ENCODE measurements around the gene CSRP1. TPM values are rescaled to one million over a fixed set of nuclear protein-coding genes. Genes with fewer than 3 reads are reported as not detected.

Gene CSRP1
- total and polyA plus RNA-seq, 2 experiments from 2014 or later, result 5.8 to 29.9 TPM

DNA sequence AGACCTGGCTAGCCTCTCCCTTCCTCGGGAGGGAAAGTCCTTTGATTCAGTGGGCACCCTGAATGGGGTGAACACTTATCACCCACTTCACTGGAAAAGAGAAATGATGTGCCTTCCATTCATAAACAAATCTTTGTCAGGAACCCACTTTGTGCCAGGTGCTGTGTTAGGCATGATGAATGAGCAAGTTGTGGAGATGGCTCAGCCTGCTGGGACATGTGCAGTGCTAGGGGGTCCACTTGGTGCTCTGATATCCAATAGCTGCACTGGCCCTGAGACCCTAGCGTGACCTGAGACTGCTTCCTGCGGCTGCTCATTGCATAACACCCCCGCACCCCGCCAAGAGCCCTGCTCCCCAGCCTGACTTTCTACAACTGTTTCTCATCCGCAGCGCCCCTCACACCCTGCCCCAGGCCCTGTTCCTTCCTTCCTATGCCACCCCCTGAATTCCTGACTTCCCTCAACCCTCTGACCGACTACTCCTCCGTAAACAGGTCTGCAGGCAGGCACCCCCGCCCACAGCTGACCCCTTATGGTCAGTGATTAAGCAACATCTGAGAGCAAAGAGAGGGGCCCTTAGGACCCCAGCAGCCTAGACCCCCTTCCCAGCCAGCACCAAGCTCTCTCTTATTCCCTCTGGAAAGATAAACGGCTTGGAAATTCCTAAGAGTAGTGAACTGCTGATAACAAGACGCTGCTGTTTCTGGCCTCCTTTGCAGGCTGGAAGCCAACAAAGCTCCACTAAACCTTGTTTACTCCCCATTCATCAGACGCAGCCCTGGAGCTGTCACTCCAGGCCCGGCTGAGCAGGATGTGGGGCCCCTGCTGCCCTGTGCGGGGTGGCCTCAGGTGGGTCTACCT is 12.9 kb downstream of the CSRP1 start:
- TF ChIP-seq, protein P1, sequence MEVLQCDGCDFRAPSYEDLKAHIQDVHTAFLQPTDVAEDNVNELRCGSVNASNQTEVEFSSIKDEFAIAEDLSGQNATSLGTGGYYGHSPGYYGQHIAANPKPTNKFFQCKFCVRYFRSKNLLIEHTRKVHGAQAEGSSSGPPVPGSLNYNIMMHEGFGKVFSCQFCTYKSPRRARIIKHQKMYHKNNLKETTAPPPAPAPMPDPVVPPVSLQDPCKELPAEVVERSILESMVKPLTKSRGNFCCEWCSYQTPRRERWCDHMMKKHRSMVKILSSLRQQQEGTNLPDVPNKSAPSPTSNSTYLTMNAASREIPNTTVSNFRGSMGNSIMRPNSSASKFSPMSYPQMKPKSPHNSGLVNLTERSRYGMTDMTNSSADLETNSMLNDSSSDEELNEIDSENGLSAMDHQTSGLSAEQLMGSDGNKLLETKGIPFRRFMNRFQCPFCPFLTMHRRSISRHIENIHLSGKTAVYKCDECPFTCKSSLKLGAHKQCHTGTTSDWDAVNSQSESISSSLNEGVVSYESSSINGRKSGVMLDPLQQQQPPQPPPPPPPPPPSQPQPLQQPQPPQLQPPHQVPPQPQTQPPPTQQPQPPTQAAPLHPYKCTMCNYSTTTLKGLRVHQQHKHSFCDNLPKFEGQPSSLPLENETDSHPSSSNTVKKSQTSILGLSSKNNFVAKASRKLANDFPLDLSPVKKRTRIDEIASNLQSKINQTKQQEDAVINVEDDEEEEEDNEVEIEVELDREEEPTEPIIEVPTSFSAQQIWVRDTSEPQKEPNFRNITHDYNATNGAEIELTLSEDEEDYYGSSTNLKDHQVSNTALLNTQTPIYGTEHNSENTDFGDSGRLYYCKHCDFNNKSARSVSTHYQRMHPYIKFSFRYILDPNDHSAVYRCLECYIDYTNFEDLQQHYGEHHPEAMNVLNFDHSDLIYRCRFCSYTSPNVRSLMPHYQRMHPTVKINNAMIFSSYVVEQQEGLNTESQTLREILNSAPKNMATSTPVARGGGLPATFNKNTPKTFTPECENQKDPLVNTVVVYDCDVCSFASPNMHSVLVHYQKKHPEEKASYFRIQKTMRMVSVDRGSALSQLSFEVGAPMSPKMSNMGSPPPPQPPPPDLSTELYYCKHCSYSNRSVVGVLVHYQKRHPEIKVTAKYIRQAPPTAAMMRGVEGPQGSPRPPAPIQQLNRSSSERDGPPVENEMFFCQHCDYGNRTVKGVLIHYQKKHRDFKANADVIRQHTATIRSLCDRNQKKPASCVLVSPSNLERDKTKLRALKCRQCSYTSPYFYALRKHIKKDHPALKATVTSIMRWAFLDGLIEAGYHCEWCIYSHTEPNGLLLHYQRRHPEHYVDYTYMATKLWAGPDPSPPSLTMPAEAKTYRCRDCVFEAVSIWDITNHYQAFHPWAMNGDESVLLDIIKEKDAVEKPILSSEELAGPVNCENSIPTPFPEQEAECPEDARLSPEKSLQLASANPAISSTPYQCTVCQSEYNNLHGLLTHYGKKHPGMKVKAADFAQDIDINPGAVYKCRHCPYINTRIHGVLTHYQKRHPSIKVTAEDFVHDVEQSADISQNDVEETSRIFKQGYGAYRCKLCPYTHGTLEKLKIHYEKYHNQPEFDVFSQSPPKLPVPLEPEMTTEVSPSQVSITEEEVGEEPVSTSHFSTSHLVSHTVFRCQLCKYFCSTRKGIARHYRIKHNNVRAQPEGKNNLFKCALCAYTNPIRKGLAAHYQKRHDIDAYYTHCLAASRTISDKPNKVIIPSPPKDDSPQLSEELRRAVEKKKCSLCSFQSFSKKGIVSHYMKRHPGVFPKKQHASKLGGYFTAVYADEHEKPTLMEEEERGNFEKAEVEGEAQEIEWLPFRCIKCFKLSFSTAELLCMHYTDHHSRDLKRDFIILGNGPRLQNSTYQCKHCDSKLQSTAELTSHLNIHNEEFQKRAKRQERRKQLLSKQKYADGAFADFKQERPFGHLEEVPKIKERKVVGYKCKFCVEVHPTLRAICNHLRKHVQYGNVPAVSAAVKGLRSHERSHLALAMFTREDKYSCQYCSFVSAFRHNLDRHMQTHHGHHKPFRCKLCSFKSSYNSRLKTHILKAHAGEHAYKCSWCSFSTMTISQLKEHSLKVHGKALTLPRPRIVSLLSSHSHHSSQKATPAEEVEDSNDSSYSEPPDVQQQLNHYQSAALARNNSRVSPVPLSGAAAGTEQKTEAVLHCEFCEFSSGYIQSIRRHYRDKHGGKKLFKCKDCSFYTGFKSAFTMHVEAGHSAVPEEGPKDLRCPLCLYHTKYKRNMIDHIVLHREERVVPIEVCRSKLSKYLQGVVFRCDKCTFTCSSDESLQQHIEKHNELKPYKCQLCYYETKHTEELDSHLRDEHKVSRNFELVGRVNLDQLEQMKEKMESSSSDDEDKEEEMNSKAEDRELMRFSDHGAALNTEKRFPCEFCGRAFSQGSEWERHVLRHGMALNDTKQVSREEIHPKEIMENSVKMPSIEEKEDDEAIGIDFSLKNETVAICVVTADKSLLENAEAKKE (CRISPR knock-in tag; IDR thresholded peaks at IDR 0.05), result no peak
- TF ChIP-seq CREB1 (CRISPR knock-in tag; IDR thresholded peaks at IDR 0.05; ENCODE audit: low read depth) (no peak), NANOG (IDR thresholded peaks at IDR 0.05; ENCODE audit: borderline replicate concordance) (no peak), EZH2phosphoT487 (IDR thresholded peaks at IDR 0.05; ENCODE audit: unreplicated experiment) (no peak), CTCF (conservative IDR thresholded peaks at IDR 0.05; ENCODE audit: low read depth in 2 of 2) (no peak), EZH2 (IDR thresholded peaks at IDR 0.05; ENCODE audit: low read depth, unreplicated experiment) (no peak), ZNF331 (CRISPR knock-in tag; IDR thresholded peaks at IDR 0.05; ENCODE audit: low read depth) (no peak), STAT1 (IDR thresholded peaks at IDR 0.05; ENCODE audit: unreplicated experiment) (no peak), POLR2AphosphoS5 (IDR thresholded peaks at IDR 0.05; ENCODE audit: low read depth) (no peak), REST (IDR thresholded peaks at IDR 0.05; ENCODE audit: unreplicated experiment) (no peak), JUNB (IDR thresholded peaks at IDR 0.05; ENCODE audit: unreplicated experiment) (no peak), ZNF114 (CRISPR knock-in tag; IDR thresholded peaks at IDR 0.05) (no peak)
- TF ChIP-seq, protein P2, sequence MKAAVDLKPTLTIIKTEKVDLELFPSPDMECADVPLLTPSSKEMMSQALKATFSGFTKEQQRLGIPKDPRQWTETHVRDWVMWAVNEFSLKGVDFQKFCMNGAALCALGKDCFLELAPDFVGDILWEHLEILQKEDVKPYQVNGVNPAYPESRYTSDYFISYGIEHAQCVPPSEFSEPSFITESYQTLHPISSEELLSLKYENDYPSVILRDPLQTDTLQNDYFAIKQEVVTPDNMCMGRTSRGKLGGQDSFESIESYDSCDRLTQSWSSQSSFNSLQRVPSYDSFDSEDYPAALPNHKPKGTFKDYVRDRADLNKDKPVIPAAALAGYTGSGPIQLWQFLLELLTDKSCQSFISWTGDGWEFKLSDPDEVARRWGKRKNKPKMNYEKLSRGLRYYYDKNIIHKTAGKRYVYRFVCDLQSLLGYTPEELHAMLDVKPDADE (IDR thresholded peaks at IDR 0.05), result no peak
- Histone ChIP-seq H3K4me2 (no peak overlapping the region), H3K4me1 (ENCODE audit: insufficient read depth) (peaks cover 6% of the 10 kb centered on the region), H3K79me2 (replicated peaks; ENCODE audit: insufficient read depth) (no peaks in the 10 kb centered on the region), H3F3A (replicated peaks; ENCODE audit: low read depth) (no peaks in the 10 kb centered on the region), H3K27me3 (ENCODE audit: insufficient read depth) (no peaks in the 10 kb centered on the region), H3K27ac (ENCODE audit: low read depth) (no peak overlapping the region), H3K9me2 (ENCODE audit: insufficient read depth) (no peaks in the 10 kb centered on the region), H3K4me3 (no peak overlapping the region), H4K20me1 (replicated peaks; ENCODE audit: insufficient read depth) (no peaks in the 10 kb centered on the region), H3K36me3 (ENCODE audit: insufficient read depth) (no peaks in the 10 kb centered on the region), H2AFZ (no peak overlapping the region)
- no peak overlapping the region for H3K4me3 Mint-ChIP-seq
- H3K4me1 Mint-ChIP-seq, result peaks cover 19% of the 10 kb centered on the region
- peaks cover 9% of the 10 kb centered on the region for H3K36me3 Mint-ChIP-seq (ENCODE audit: low read depth)
- ATAC-seq, result peak; percentile 52
- H3K9me3 Mint-ChIP-seq, result peaks cover 3% of the 10 kb centered on the region; the same call in 1 of the 3 replicates
- DNase-seq (ENCODE audit: low spot score), result no peak
- peaks cover 4% of the 10 kb centered on the region for H3K27me3 Mint-ChIP-seq (ENCODE audit: insufficient read depth, low read depth, poor library complexity)
- peak overlapping the region; percentile 19; the same call in 1 of the 2 replicates for H3K27ac Mint-ChIP-seq
